HK-2 (cell line): ENCODE measurements around the gene MTFMT.

ENCODE experiments used
- DNase-seq: peaks from one replicate; pipeline ENCODE4 v3.0.0-alpha.2; 2018; ENCODE audit not compliant: unreplicated experiment

MTFMT gene

DNA sequence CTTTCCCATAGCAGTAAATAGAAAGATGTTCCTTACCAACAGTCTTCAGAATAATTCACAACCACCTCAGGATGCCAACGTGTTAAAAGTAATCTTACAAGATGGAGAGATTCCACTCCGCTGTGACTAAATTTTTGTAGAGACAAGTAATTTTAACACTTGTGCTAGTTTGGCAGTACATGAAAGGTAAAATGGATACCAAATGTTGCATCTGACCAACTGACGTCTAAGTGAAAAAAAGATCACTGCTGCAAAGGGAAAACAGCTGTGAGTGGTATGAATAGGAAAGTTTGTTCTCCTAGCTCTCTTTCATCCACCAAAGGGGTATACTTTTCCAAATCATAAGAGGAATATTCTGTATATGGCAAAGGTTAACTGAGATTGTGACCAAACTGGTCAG is 42.3 kb downstream of the MTFMT start:
- no peak for DNase-seq

DNA sequence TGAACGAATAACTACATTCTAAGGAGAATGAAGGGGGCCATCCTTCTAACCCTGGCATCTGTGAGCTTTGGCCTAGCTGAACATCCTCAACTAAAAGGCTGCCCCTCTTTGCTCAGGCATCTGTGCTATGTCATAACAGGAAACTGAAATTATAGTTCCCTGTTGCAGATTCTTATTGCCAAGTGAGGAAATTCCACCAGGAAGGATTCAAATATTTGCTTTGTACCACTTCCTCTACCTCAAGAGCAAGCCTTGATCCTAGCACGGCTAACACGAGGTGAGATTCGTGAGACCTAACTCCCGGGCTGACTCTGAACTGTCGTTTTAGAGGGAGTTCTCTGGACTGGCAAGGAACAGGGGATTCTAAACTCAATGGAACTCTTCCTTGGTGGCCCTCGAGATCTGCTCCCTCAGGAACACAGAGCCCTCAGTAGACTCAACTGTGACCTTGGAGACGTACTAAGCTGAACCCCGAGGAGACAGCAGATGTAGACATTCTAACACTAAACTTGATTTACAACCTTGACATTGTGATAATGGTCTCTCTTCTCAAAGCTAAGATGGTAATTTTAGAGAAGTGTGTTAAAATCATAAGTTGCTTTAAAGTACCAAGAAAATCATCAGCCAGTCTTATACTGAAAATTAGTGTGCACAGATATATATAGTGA is 43.9 kb downstream of the MTFMT start:
- no peak for DNase-seq

DNA sequence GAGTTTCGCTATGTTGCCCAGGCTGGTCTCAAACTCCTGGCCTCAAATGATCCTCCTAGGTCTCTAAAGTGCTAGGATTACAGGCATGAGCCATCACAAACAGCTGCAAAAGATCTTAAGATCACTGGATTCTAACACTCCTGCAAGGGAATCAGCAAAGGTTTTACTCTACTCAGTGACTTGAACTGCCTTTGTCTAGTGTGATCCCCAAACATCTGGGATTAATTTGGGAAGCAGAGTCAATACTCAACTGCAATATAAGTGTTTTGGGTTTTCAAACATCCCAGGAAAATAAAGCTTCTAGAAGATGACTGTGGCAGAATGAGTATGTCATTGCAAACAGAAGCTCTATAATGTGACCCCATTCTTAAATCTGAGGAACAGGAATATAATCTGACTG is 47.0 kb downstream of the MTFMT start:
- no peak for DNase-seq

DNA sequence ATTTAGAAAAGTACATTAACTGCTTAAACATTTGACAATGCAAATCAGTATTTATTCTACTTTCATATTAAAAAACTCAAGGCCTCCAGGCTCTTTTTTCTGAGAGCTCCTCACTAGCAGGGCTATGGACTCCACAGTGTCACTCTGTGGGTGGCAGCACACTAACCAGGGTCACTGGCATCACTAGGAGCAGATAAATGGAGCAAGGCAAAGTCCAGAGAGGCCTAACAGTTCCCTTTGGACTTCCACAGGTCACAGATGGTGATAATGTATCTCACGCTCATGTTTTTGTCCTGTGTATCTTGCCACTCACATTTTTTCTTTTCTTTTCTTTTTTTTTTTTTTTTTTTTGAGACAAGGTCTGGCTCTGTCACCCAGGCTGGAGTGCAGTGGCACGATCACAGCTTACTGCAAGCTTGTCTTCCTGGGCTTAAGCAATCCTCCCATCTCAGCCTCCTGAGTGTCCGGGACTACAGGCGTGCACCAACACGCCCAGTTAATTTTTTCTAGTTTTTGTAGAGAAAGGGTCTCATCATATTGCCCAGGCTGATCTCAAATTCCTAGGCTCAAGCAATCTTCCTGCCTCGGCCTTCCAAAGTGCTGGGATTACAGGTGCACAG is 47.5 kb downstream of the MTFMT start:
- no peak for DNase-seq

DNA sequence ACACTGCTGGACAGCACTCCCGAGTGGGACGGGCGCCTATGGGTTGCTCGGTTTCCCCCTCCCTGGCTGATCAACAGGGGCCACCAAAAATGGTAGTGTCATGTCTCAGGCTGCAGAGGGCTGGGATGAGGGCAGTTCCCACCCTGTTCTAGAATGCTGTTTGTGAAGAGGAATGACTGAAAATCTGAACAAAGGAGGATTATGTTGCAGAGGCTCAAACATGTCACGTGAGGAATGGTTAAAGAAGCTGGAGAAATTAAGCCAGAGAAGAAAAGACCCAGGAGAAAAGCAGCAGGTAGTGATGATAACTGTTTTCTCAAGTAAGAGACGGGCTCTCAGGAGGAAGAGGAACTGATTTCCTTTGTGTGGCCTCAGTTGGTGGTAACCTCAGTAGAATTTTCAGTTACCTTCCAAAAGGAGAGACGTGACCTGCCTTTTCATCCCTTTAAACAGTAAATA is 50.2 kb downstream of the MTFMT start:
- no peak for DNase-seq

DNA sequence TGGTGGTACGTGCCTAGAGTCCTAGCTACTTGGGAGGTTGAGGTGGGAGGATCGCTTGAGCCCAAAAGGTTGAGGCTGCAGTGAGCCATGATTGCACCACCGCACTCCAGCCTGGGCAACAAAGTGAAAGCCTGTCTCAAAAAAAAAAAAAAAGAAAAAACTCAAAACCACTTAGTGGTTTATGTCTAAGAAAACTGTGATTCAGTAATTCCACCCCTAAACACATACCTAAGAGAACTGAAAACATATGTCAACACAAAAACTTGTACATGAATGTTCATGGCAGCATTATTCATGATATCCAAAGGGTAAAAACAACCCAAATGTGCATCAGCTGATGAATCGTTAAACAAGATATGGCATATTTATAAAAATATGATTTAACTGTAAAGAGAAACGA is 54.0 kb downstream of the MTFMT start:
- DNase-seq: no peak

DNA sequence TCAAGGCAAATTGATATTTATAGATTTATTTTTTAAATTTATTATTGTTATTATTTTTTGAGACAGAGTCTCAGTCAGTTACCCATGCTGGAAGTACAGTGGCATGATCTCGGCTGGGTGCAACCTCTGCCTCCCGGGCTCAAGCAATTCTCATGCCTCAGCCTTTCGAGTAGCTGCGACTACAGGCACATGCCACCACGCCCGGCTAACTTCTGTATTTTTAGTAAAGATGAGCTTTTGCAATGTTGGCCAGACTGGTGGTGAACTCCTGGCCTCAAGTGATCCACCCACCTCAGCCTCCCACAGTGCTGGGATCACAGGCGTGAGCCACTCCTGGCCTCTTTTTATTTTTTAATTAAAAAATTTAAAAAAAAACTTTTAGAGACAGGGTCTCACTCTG is 58.7 kb downstream of the MTFMT start:
- DNase-seq: no peak

DNA sequence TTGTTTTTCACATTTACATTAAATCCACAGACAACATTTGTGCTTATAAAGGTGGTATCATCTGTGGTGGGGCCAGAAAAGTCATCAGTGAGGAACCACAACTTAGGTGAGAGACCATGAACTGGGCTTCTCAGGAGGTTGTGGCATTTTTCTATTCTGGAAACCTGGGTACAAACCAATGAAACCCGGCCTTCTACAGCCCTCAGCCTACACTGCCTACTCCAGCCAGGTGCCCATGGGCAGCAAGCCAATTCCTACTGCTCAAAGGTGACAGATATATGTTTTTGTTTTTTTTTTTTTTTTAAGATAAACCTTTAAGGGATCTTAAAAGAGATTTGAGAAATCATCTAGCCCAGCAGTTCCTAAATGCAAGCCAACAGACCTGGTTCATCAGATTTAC is 60.0 kb downstream of the MTFMT start:
- no peak for DNase-seq

DNA sequence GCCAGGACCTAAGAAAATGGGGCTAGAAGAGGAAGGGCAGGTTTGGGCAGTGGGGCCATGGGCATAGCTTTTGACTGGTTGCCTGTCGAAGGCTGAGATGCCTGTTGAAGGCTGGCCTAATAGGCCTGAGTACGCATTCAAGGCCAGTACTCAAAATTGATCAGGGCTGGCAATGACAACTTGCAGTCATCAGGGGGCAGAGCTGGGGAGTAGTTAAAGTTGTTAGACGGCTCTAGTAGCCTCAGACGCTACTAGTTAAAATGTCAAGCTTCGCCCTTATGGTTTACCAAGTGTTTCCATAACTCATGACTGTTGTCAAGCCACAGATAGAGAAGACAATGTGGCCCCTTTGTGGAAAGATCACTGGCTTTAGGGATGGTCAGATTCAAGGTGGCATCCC is 68.4 kb downstream of the MTFMT start:
- no peak for DNase-seq

DNA sequence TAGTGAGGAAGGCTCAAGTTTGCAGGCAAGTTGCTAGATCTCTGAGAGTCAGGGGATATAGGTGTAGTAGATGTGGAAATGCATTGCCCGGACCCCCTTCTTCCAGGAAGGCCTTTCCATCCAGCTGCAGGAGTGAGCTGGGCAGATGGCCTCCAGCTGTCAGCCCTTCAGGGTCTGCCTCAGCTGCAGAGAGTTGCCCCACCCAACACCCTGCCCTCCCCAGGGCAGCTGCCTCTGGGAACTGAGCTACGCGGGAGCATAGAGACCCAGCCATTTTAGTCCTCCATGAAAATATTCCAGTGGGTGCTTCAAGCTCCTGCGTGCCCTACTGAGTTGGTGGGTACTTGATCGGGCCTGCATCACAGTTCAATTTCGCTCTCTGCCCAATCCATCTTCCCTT is 69.3 kb downstream of the MTFMT start:
- no peak for DNase-seq

DNA sequence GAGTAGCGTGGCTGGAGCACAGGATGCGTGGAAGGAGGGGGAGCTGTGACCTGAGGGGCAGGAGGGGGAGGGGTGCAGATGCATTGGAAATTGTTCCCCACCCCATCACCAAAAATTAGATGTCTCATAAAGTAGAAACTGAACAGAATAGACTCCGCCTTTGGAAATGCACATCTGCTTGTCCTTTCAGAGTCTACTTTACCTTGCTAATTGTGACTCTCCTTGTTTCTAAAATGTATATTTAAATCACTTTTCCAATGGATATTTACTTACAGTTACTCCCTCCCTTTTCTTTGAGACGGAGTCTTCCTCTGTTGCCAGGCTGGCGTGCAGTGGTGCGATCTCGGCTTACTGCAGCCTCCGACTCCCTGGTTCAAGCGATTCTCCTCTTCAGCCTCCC is 70.3 kb downstream of the MTFMT start:
- no peak for DNase-seq

DNA sequence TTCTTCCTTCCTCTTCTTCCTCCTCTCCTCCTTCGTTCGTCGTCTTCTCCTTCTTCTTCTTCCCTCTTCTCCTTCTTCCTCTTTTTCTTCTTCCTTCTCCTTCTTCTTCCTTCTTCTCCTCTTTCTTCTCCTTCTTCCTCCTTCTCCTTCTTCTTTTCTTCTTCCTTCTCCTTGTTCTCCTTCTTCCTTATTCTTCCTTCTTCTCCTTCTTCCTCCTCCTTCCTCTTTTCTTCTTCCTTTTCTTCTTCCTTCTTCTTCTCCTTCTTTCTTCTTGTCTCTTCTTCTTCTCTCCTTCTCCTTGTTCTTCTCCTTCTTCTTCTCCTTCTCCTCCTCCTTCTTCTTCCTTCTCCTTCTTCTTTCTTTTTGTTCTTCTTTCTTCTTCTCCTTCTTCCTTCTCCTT is 75.0 kb downstream of the MTFMT start:
- DNase-seq: no peak

DNA sequence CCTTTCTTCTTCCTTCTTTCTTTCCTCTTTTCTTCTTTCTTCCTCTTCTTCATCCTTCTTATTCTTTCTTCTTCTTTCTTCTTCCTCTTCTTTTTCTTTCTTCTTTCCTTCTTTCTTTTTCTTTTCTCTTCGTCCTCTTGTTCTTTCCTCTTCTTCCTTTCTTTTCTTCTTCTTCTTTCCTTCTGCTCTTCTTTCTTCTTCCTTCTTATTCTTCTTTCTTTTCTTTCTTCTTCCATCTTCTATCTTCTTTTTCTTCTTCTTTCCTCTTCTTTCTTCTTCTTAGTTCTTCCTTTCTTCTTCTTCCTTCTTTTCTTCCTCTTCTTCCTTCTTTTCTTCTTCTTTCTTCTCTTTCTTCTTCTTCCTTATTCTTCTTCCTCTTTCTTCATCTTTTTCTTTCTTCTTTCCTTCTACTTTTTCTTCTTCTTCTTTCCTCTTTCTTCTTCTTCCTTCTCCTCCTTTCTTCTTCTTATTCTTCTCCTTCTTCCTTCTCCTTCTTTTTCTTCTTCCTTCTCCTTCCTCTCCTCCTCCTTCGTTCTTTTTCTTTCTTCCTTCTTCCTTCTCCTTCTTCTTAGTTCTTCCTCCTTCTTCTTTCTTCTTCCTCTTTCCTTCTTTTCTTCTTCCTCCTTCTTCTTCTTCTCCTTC is 77.5 kb downstream of the MTFMT start:
- DNase-seq: no peak
